GM18870 (cell line): ENCODE measurements around the gene POLA2.
"Not testable (repeated sequence)": the region's sequence is repeated elsewhere in the genome, so short reads cannot be mapped to it uniquely, and the experiment has no call there.

Experiments
- ATAC-seq: cut with Tn5 transposase; IDR thresholded peaks from one replicate; pipeline ENCODE4 v1.9.1; 2021; ENCODE audit warnings: moderate library complexity; ENCODE audit not compliant: unreplicated experiment

POLA2 gene

GRCh38 chr11:65241692-65242091 lies 20.1 kb upstream of the POLA2 start:
- ATAC-seq, result no peak

- ATAC-seq, result no peak
Observed at GRCh38 chr11:65242389-65242788, 19.4 kb upstream of the POLA2 start.

- ATAC-seq, result no peak
Observed at GRCh38 chr11:65243797-65244196, 18.0 kb upstream of the POLA2 start.

GRCh38 chr11:65245046-65245445 lies 16.7 kb upstream of the POLA2 start:
- not testable (repeated sequence) for ATAC-seq

GRCh38 chr11:65246506-65246905 lies 15.3 kb upstream of the POLA2 start:
- no peak for ATAC-seq

GRCh38 chr11:65248184-65248710 lies 13.5 kb upstream of the POLA2 start:
- ATAC-seq, result not testable (repeated sequence)

GRCh38 chr11:65251476-65251875 lies 10.3 kb upstream of the POLA2 start:
- ATAC-seq, result no peak

- no peak for ATAC-seq
Observed at GRCh38 chr11:65254724-65255123, 7.0 kb upstream of the POLA2 start.

GRCh38 chr11:65258988-65259387 lies 2.8 kb upstream of the POLA2 start:
- ATAC-seq, result no peak

GRCh38 chr11:65260302-65260701 lies 1.5 kb upstream of the POLA2 start:
- no peak for ATAC-seq

- peak; percentile 17 for ATAC-seq
Observed at GRCh38 chr11:65260756-65261590, 789 bp upstream of the POLA2 start.

- ATAC-seq, result no peak
Observed at GRCh38 chr11:65262381-65262680, 569 bp downstream of the POLA2 start.

- ATAC-seq, result no peak
Observed at GRCh38 chr11:65262776-65263175, 1.0 kb downstream of the POLA2 start.

GRCh38 chr11:65264747-65265146 lies 3.0 kb downstream of the POLA2 start:
- not testable (repeated sequence) for ATAC-seq

GRCh38 chr11:65266210-65266609 lies 4.4 kb downstream of the POLA2 start:
- ATAC-seq, result no peak

GRCh38 chr11:65274735-65275682 lies 13.2 kb downstream of the POLA2 start:
- no peak for ATAC-seq

GRCh38 chr11:65275906-65276305 lies 14.1 kb downstream of the POLA2 start:
- no peak for ATAC-seq

- ATAC-seq, result no peak
Observed at GRCh38 chr11:65277631-65278277, 16.0 kb downstream of the POLA2 start.

- ATAC-seq, result no peak
Observed at GRCh38 chr11:65278356-65278755, 16.6 kb downstream of the POLA2 start.

- ATAC-seq, result no peak
Observed at GRCh38 chr11:65279279-65279678, 17.5 kb downstream of the POLA2 start.

- no peak for ATAC-seq
Observed at GRCh38 chr11:65279741-65280440, 18.1 kb downstream of the POLA2 start.
